C4-2B (cell line): ENCODE results near the gene TSPAN7.

Experiments
- H3K27ac ChIP-seq: fragments of 450-650 bp; 2 replicates; pipeline ENCODE4 v1.5.1; 2017
- ZFX ChIP-seq: fragments of 450-650 bp; IDR thresholded peaks from 2 replicates; pipeline ENCODE4 v1.6.1; 2017
- TF ChIP-seq, protein P1 (sequence below): fragments of 450-650 bp; conservative IDR thresholded peaks from 2 replicates; pipeline ENCODE4 v1.5.1; 2017; ENCODE audit warnings: mild to moderate bottlenecking

TSPAN7 gene

DNA sequence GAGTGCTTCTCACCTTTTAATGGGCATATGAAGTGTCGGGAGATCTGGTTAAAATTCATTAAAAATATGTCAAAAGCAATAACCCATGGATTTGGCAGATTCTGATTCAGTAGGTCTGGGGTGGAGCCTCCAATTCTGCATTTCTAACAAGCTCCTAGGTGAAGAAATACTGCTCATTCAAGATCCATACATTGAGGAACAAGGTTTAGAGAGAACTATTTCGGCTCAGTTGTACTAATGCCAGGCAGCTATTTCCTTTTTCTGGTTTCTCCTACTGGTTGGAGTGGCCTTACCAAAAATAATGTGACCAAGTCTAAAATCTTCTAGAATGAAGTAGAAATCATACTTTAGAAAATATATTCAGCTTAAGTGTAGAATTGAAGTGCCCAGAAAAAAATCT is 117.5 kb downstream of the TSPAN7 start:
- TF ChIP-seq ZFX, result no peak
- H3K27ac ChIP-seq, result no peak overlapping the region

DNA sequence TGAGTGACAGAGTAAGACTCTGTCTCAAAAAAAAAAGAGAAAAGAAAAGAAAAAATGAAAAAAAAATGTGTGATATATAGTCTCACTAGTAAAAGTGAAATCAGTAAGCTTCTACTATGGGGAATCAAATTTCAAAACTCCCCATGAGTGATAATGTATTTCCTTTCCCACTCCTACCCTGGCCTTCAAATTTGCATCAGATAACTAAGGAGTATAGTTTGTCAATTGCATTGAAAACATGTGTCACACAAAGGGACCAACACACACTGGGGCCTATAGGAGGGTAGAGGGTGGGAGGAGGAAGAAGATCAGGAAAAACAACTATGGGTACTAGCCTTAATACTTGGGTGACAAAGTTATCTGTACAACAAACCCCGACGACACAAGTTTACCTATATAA is 118.4 kb downstream of the TSPAN7 start:
- no peak for TF ChIP-seq ZFX
- TF ChIP-seq, protein P1, sequence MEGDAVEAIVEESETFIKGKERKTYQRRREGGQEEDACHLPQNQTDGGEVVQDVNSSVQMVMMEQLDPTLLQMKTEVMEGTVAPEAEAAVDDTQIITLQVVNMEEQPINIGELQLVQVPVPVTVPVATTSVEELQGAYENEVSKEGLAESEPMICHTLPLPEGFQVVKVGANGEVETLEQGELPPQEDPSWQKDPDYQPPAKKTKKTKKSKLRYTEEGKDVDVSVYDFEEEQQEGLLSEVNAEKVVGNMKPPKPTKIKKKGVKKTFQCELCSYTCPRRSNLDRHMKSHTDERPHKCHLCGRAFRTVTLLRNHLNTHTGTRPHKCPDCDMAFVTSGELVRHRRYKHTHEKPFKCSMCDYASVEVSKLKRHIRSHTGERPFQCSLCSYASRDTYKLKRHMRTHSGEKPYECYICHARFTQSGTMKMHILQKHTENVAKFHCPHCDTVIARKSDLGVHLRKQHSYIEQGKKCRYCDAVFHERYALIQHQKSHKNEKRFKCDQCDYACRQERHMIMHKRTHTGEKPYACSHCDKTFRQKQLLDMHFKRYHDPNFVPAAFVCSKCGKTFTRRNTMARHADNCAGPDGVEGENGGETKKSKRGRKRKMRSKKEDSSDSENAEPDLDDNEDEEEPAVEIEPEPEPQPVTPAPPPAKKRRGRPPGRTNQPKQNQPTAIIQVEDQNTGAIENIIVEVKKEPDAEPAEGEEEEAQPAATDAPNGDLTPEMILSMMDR, result no peak

DNA sequence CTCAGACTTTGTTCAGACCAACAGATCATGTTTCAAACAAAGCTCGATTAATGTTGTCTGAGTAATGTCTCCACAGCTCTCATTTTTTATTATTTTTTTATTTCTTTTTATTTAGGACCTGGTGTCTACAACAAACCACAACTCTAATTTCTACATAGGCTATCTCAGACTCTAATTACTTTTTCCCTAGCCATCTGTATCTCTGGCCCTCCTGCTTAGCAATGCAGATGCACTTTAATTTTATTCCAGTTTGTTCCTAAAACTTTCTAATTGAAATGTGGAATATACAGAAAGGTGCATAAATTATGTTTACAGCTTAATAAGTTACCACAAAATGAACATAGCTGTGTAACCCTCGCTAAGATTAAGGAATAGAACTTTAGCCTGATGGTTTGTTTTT is 120.8 kb downstream of the TSPAN7 start:
- TF ChIP-seq, protein P1, result no peak
- TF ChIP-seq ZFX, result no peak
- no peak overlapping the region for H3K27ac ChIP-seq

More for the DNA sequence above, 118.4 kb downstream of the TSPAN7 start:
- H3K27ac ChIP-seq, result no peak overlapping the region

DNA sequence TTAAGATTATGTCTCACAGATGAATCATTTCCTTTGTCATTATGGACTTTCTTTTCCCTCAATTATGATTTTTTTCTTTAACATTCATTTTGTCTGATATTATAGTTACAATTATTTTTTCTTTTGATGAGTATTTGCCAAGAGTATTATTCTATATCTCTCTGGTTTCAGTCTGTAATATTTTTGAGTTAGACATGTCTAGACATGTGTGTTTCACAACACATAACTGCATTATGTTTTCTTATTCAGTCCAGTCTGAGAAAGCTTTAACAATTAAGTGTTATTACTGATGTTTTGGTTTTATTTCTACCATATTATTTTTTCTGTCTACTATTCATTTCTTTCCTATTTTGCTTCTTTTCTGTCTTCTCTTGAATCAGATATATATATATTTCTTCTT is 131.6 kb downstream of the TSPAN7 start:
- TF ChIP-seq, protein P1, result no peak
- no peak for TF ChIP-seq ZFX
- H3K27ac ChIP-seq, result no peak overlapping the region

DNA sequence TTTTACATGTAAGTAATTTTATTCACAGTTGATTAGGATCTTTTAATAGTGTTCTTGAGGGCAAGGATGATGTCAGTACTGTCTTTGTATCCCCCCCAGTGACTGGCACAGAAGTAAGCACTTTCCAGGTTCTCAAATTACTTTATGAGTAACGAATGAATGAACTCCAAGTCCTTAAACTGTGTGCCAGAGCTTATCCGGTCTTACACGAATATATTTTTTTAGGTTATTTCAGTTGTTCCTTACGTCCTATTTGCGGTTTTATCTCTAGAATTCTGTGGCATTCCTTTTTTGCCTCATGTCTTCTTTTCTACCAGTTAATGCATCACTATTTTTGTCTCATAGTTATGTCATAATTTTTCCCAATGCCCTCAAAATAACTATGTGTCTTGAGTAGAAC is 133.1 kb downstream of the TSPAN7 start:
- H3K27ac ChIP-seq, result no peak overlapping the region
- no peak for TF ChIP-seq ZFX
- TF ChIP-seq, protein P1, result no peak

DNA sequence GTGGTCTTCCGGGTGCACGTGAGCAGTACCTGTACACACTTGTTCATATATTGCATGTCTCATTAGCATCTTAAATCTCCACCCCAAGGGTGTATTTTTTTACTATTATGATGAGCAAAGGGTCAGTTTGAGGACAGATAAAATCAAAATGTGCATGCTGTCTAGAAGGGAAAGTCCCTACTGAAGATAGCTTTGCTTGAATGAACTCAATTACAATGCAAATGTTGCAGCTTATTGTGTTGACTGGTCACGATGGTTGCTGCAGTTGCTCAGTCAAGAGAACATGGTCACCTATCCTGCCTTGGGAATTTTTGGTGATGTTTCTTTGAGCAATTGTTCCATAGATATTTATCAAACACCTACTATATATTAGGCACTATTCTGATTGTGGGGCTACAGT is 136.1 kb downstream of the TSPAN7 start:
- no peak for TF ChIP-seq ZFX
- H3K27ac ChIP-seq, result no peak overlapping the region

DNA sequence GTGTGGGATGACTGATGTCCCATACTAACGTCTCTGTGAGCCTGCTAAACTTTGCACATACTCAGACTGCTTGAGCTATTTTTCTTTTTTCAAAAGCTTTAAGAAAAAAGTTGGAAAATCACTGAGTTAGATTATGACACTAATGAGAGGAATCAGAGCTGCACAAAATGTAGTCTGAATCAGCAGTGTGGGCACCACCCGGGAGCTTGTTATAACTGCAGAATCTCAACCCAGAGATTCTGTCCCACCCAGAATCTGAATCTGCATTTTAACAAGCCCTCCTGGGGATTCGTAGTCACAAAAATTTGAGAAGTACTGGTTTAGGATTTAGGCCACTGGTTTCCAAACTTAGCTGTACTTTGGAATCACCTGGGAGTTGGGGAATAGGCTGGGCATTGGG is 137.8 kb downstream of the TSPAN7 start:
- no peak overlapping the region for H3K27ac ChIP-seq
- TF ChIP-seq ZFX, result no peak

DNA sequence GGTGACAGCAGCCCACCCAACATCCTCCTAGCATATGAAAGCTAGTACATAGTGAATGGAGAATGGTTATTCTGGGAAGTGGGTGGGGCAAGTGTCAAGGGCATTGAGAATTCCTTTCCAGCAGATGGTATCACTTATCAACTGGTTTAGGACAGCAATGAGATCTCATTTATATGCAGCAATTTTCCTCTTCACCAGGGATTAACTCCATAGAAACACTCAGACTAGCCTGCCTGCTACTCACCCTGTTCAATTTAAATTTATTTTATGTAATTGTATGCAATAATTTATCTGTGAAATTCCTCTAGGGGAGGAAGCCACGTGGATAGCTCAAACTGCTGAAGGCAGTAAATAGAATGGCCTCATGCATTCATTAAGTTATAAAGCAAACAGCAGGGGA is 138.4 kb downstream of the TSPAN7 start:
- H3K27ac ChIP-seq, result no peak overlapping the region
- no peak for TF ChIP-seq ZFX
- TF ChIP-seq, protein P1, result no peak

DNA sequence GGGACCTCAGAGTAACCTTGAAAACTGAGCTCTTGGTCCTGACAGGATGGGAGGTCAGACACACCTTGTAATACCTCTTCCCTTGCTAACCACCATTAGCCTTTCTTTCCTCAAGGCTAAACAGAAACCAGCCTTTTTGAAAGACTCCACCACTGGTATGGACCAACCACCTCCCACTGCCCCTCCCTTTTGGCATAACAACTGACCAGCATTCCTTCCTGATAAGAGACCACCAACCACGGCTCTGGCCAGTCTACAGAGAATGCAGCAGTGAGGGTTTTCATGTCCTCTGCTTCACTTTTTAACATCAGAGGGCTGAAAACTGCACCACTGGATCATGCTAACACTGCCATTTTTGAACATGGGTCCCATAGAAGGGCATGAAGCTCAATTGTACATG is 139.7 kb downstream of the TSPAN7 start:
- H3K27ac ChIP-seq, result no peak overlapping the region
- TF ChIP-seq ZFX, result no peak
- TF ChIP-seq, protein P1, result no peak
